ENCODE measurements around the gene TMEM164. TPM values are rescaled to one million over a fixed set of nuclear protein-coding genes. Genes with fewer than 3 reads are reported as not detected.

Gene TMEM164
- total and polyA plus RNA-seq, 2 of the 4 experiments (the other 2 are of a cell fraction): 6.3 to 7.1 TPM

DNA sequence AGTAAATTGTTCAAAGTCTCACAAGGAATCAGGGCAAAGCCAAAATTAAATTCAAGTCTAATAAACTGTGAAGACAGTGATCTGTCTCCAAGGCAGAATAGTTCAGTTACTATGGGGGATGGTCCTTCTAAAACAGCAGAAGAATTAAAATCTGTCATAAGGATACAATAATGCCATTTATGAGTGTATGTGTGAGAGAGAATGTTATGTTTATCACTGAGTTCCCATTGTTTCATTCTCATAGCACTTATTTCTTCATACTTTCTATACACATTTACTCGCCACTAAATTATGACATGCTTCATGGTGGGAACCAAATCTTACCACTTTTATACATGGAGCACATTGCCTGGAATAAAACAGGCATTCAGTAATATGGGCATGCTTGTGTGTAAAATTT lies 212.5 kb downstream of the TMEM164 start:
- no peak overlapping the region for H3K4ac ChIP-seq (ENCODE audit: low read depth, low read length)
- no peak overlapping the region for H3K9ac ChIP-seq (ENCODE audit: low read depth, low read length)
- no peak overlapping the region for H3K4me3 ChIP-seq (ENCODE audit: insufficient read depth, low read depth, low read length)
- H2BK5ac ChIP-seq (ENCODE audit: low read depth, low read length, poor library complexity, severe bottlenecking): no peak overlapping the region
- H2BK15ac ChIP-seq (ENCODE audit: low read depth, low read length): no peak overlapping the region
- ATAC-seq (ENCODE audit: low read depth) (no peak), DNase-seq (peak; percentile 14)
- no peaks in the 10 kb centered on the region for H4K20me1 ChIP-seq (ENCODE audit: insufficient read depth, low read length)
- no CpG with 5 or more reads among the region's 1 CpG for WGBS, 2 experiments (ENCODE audit: extremely low coverage in 2 of 2, insufficient read length in 1 of 2)
- no peak overlapping the region for H3K56ac ChIP-seq (ENCODE audit: extremely low read depth, insufficient read depth, low read length)
- no peak overlapping the region for H2BK20ac ChIP-seq (ENCODE audit: low read depth, low read length)
- no peaks in the 10 kb centered on the region for H3K9me3 ChIP-seq (ENCODE audit: control insufficient read depth, insufficient read depth, low read length)
- no peak overlapping the region for H2BK120ac ChIP-seq (ENCODE audit: low read depth, low read length)
- H3K4me2 ChIP-seq (ENCODE audit: low read depth, low read length): no peak overlapping the region
- intact Hi-C loops (cut with micrococcal nuclease): no loop called here
- no peaks in the 10 kb centered on the region for H3K9me1 ChIP-seq (ENCODE audit: insufficient read depth, low read length)
- no peak overlapping the region for H3K14ac ChIP-seq (replicated peaks; ENCODE audit: low read depth, low read length)
- dilution Hi-C loops (cut with HindIII; ENCODE audit: low sequenced_read_pairs, unreplicated experiment): no loop called here
- H3K18ac ChIP-seq (ENCODE audit: low read depth, low read length): no peak overlapping the region
- H2AK9ac ChIP-seq (replicated peaks; ENCODE audit: low read depth, low read length, poor library complexity): no peak overlapping the region
- CTCF ChIA-PET: no interaction called here
- H4K8ac ChIP-seq (ENCODE audit: low read depth in 2 of 2, low read length in 2 of 2): no peak overlapping the region
- POLR2A ChIA-PET (ENCODE audit: unreplicated experiment): no interaction called here
- no peak overlapping the region for H2AFZ ChIP-seq (replicated peaks; ENCODE audit: low read length, poor library complexity)
- H4K5ac ChIP-seq (ENCODE audit: low read depth, low read length): no peak overlapping the region
- H3K27me3 ChIP-seq (ENCODE audit: control insufficient read depth, insufficient read depth, low read length): no peaks in the 10 kb centered on the region
- H3K27ac ChIP-seq (ENCODE audit: insufficient read depth, low read length): no peak overlapping the region
- no peaks in the 10 kb centered on the region for H3K36me3 ChIP-seq (ENCODE audit: control insufficient read depth, insufficient read depth, low read length)
- no peak overlapping the region for H2AK5ac ChIP-seq (ENCODE audit: low read depth, low read length)
- peaks cover 2% of the 10 kb centered on the region; the same call in 1 of the 2 replicates for H3K4me1 ChIP-seq (ENCODE audit: control insufficient read depth, insufficient read depth, low read length)
- no peak overlapping the region for H4K91ac ChIP-seq (ENCODE audit: insufficient read depth, low read depth, low read length)
- no peak overlapping the region for H3K23ac ChIP-seq (ENCODE audit: low read depth, low read length)
- BruUV-seq (replicated peaks): no TSS peak
- TF ChIP-seq RAD21 (IDR thresholded peaks at IDR 0.05; ENCODE audit: low read length) (no peak), CEBPB (IDR thresholded peaks at IDR 0.05; ENCODE audit: low read depth, low read length) (no peak), FOS (IDR thresholded peaks at IDR 0.05; ENCODE audit: low read depth, low read length) (no peak), RCOR1 (IDR thresholded peaks at IDR 0.05; ENCODE audit: insufficient replicate concordance, low read length) (no peak), BHLHE40 (IDR thresholded peaks at IDR 0.05; ENCODE audit: low read depth, low read length) (no peak), MAZ (IDR thresholded peaks at IDR 0.05; ENCODE audit: borderline replicate concordance, low read depth, low read length) (no peak), POLR2A (IDR thresholded peaks at IDR 0.05; ENCODE audit: low read depth, low read length) (no peak)
- TF ChIP-seq, protein P1, sequence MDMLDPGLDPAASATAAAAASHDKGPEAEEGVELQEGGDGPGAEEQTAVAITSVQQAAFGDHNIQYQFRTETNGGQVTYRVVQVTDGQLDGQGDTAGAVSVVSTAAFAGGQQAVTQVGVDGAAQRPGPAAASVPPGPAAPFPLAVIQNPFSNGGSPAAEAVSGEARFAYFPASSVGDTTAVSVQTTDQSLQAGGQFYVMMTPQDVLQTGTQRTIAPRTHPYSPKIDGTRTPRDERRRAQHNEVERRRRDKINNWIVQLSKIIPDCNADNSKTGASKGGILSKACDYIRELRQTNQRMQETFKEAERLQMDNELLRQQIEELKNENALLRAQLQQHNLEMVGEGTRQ (IDR thresholded peaks at IDR 0.05; ENCODE audit: low read depth, low read length): no peak
- in situ Hi-C loops (cut with MboI; ENCODE audit: low sequenced_read_pairs): no loop called here
- H3K79me1 ChIP-seq (ENCODE audit: low read depth in 1 of 2, low read length in 2 of 2): peaks cover 6% of the 10 kb centered on the region in 2 experiments; a peak in 3 of 4 replicates

All from IMR-90 (cell line).